Psoas muscle (tissue), 8 donors: Measurements from ENCODE around the gene ESR2. TPM values are rescaled to one million over a fixed set of nuclear protein-coding genes. Genes with fewer than 3 reads are reported as not detected.

Experiments
- ATAC-seq, 4 donors: fragments of 200-7000 bp; cut with Tn5 transposase; one replicate each; pipeline ENCODE4 v1.9.1; 2020; ENCODE audit warnings: moderate library complexity in 3 of 4, mild to moderate bottlenecking in 2 of 4
- DNase-seq, 2 donors: peaks; one replicate each; pipeline ENCODE4 v3.0.0-alpha.2; 2020
- H3K27ac ChIP-seq: fragments of 200-600 bp; one replicate; pipeline ENCODE4 v1.8.0; 2022
- H3K27me3 ChIP-seq, 3 donors: fragments of 200-600 bp in 1 of 3; one replicate each; pipeline versions ENCODE4 v1.6.1 to v1.8.0; 2013 to 2022; ENCODE audit warnings: low read length in 2 of 3, mild to moderate bottlenecking in 2 of 3, moderate library complexity in 1 of 3; ENCODE audit not compliant: insufficient read depth in 3 of 3
- H3K36me3 ChIP-seq, 2 donors: fragments of 200-600 bp in 1 of 2; one replicate each; pipeline versions ENCODE4 v1.6.1 to v1.8.0; 2013 to 2022; ENCODE audit warnings: low read depth in 1 of 2, mild to moderate bottlenecking in 1 of 2, moderate library complexity in 1 of 2; ENCODE audit not compliant: insufficient read depth in 1 of 2
- H3K4me1 ChIP-seq: fragments of 200-600 bp; one replicate; pipeline ENCODE4 v1.8.0; 2022
- H3K4me3 ChIP-seq: fragments of 200-600 bp; one replicate; pipeline ENCODE4 v1.8.0; 2022; ENCODE audit warnings: mild to moderate bottlenecking
- H3K9me3 ChIP-seq: fragments of 200-600 bp; one replicate; pipeline ENCODE4 v1.8.0; 2022
- CTCF ChIP-seq: fragments of 200-600 bp; IDR thresholded peaks from one replicate; pipeline ENCODE4 v1.8.0; 2022; ENCODE audit warnings: antibody characterized with exemption
- WGBS, 3 donors: extraction: QIAGEN DNeasy Blood & Tissue Kit; methylation state at CpG; one replicate each; pipeline versions ENCODE4 v1.1.6 to v1.1.7; 2013; 5-methylcytosine and 5-hydroxymethylcytosine counted together
- intact Hi-C, 2 donors: fragments of 100-400 bp; cut with DNase I; formaldehyde crosslinking; loops; one replicate each; pipeline versions ENCODE4 v1.11.0 to v1.14.2; 2022
- polyA plus RNA-seq, 3 donors: library from polyadenylated mRNA; stranded (reverse); fragments of 200-250 nt; gene quantifications; one replicate each; pipeline ENCODE4 v1.2.3, GENCODE V29; 2013
- total RNA-seq, 4 donors: library from RNA; stranded (reverse); fragmentation: NEBNext Ultra II Directional in 2 of 4; extraction: Animal tissue kit (Norgen Biotek cat#: 25700) in 2 of 4; gene quantifications; one replicate each; pipeline versions ENCODE4 v1.2.1 to v1.2.4, GENCODE V29; 2021 to 2023
- donor health status: healthy with polysubstance abuse.
- donor health status: DM: no; HTN: no; CAD: no; lungs with moderate emphysema.
- donor health status: Bipolar disorder and iron deficiency.
- donor health status: healthy.
- donor health status: DM: yes; HTN: yes; CAD: no.
- donor health status: DM: no; HTN: no; CAD: no.
- donor health status: DM: no; HTN: no; CAD: no.
- donor health status: DM: yes; HTN: yes; CAD: no.

The ESR2 gene
- total and polyA plus RNA-seq, 7 donors = 0.21 to 1.5 (median 0.77) TPM; not detected in 2

- Histone ChIP-seq H3K4me3 (no peak overlapping the region), H3K9me3 (no peaks in the 10 kb centered on the region), H3K4me1 (no peaks in the 10 kb centered on the region), H3K27ac (no peak overlapping the region), H3K27me3 (no peaks in the 10 kb centered on the region), H3K36me3 (peaks cover 3 to 64% of the 10 kb centered on the region in 2 donors)
- ATAC-seq (no peak), DNase-seq (no peak)
- intact Hi-C loops = loop anchor here in 1 of 2 donors (5.0 kb wide), 1 partner anchor 43 kb away; no protein-coding TSS in a partner anchor
- 88 to 90% (median 89%) methylated on average over 5 of the region's 5 CpGs for WGBS, 3 donors
- TF ChIP-seq CTCF = no peak
These were observed 224.4 kb downstream of the ESR2 start for GRCh38 chr14:64069634-64070359.

GRCh38 chr14:64064447-64064846, 229.7 kb downstream of the ESR2 start:
- H3K4me1 ChIP-seq = no peaks in the 10 kb centered on the region
- WGBS, 3 donors = 96 to 100% (median 99%) methylated on average over 2 of the region's 2 CpGs
- intact Hi-C loops = no loop called here
- TF ChIP-seq CTCF = no peak
- DNase-seq = no peak
- no peak overlapping the region for H3K27ac ChIP-seq
- H3K4me3 ChIP-seq = no peak overlapping the region
- ATAC-seq = no peak
- H3K9me3 ChIP-seq = no peaks in the 10 kb centered on the region
- H3K36me3 ChIP-seq = peaks cover 4 to 44% of the 10 kb centered on the region in 2 donors
- H3K27me3 ChIP-seq = no peaks in the 10 kb centered on the region

- no peaks in the 10 kb centered on the region for H3K4me1 ChIP-seq
- no peak overlapping the region for H3K27ac ChIP-seq
- no peaks in the 10 kb centered on the region for H3K27me3 ChIP-seq
- no peak overlapping the region for H3K4me3 ChIP-seq
- ATAC-seq = no peak
- H3K9me3 ChIP-seq = no peaks in the 10 kb centered on the region
- DNase-seq = no peak
- intact Hi-C loops = no loop called here
- TF ChIP-seq CTCF = no peak
- 61 to 72% (median 66%) methylated on average over 7 of the region's 7 CpGs for WGBS, 3 donors
- H3K36me3 ChIP-seq = peaks cover 4 to 40% of the 10 kb centered on the region in 2 donors
These were observed 231.6 kb downstream of the ESR2 start for GRCh38 chr14:64062381-64063115.

- no peaks in the 10 kb centered on the region for H3K27me3 ChIP-seq
- DNase-seq (no peak), ATAC-seq (no peak)
- no peak for TF ChIP-seq CTCF
- H3K27ac ChIP-seq = no peak overlapping the region
- H3K36me3 ChIP-seq = peaks cover 4 to 40% of the 10 kb centered on the region in 2 donors
- intact Hi-C loops = no loop called here
- H3K4me3 ChIP-seq = no peak overlapping the region
- H3K4me1 ChIP-seq = no peaks in the 10 kb centered on the region
- 93 to 100% (median 93%) methylated on average over 1 of the region's 1 CpG for WGBS, 3 donors
- no peaks in the 10 kb centered on the region for H3K9me3 ChIP-seq
These were observed 232.5 kb downstream of the ESR2 start for GRCh38 chr14:64061706-64062105.
